IgD-negative memory B cell (primary cell): ENCODE results near the gene PCYOX1L. TPM values are rescaled to one million over a fixed set of nuclear protein-coding genes. Genes with fewer than 3 reads are reported as not detected.
A peak's percentile ranks its signal among the peaks of the same experiment; 100 is the strongest.

Experiments used
- H3K27ac Mint-ChIP-seq, 3 donors: one replicate each; pipeline ENCODE4 v1.8.0; 2020 to 2022; ENCODE audit warnings: mild to moderate bottlenecking in 3 of 3, mixed read lengths in 3 of 3, moderate library complexity in 1 of 3
- H3K27me3 Mint-ChIP-seq: one replicate; pipeline ENCODE4 v1.8.0; 2021; ENCODE audit warnings: mixed read lengths
- H3K36me3 Mint-ChIP-seq: one replicate; pipeline ENCODE4 v1.8.0; 2020; ENCODE audit warnings: mild to moderate bottlenecking, mixed read lengths
- H3K4me1 Mint-ChIP-seq, 3 donors: one replicate each; pipeline ENCODE4 v1.8.0; 2020 to 2022; ENCODE audit warnings: mixed read lengths in 3 of 3, mild to moderate bottlenecking in 1 of 3
- H3K4me3 Mint-ChIP-seq, 4 donors: one replicate each; pipeline ENCODE4 v1.8.0; 2020 to 2022; ENCODE audit warnings: mild to moderate bottlenecking in 4 of 4, mixed read lengths in 4 of 4, moderate library complexity in 3 of 4
- H3K9me3 Mint-ChIP-seq, 3 donors: one replicate each; pipeline ENCODE4 v1.8.0; 2020 to 2021; ENCODE audit warnings: mixed read lengths in 3 of 3, mild to moderate bottlenecking in 1 of 3
- polyA plus RNA-seq: library from polyadenylated mRNA; unstranded; fragments of 300-500 nt; fragmentation: Illumina TruSeq; gene quantifications from one replicate; pipeline ENCODE4 v1.2.3, GENCODE V29; 2021

PCYOX1L gene
- polyA plus RNA-seq, 1 donor from 2014 or later = 7.7 TPM

GRCh38 chr5:149409268-149409948 lies 51.6 kb downstream of the PCYOX1L start:
- no peak overlapping the region for H3K27ac Mint-ChIP-seq
- H3K4me1 Mint-ChIP-seq = no peaks in the 10 kb centered on the region
- H3K9me3 Mint-ChIP-seq = no peaks in the 10 kb centered on the region
- no peak overlapping the region for H3K4me3 Mint-ChIP-seq
- H3K27me3 Mint-ChIP-seq = peaks cover 11% of the 10 kb centered on the region
- no peaks in the 10 kb centered on the region for H3K36me3 Mint-ChIP-seq

DNA sequence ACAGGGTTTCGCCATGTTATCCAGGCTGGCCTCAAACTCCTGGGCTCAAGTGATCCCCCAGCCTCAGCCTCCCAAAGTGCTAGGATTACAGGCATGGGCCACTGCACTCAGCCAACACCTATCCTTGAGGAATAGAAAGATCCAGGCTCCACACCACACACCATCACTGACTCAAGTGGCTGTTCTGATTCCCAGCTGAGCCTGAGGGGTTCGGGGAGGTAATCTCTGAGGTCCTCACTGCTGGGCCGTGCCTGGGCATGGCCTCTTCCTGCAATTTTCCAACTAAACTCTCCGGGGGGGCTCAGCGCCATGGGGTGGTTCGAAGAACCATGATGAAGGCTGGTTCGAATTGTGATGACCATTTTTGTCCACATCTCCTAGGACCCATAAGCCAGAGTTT lies 52.2 kb downstream of the PCYOX1L start:
- no peak overlapping the region for H3K27ac Mint-ChIP-seq
- no peaks in the 10 kb centered on the region for H3K36me3 Mint-ChIP-seq
- no peaks in the 10 kb centered on the region for H3K9me3 Mint-ChIP-seq
- no peaks in the 10 kb centered on the region for H3K4me1 Mint-ChIP-seq
- H3K4me3 Mint-ChIP-seq = no peak overlapping the region
- H3K27me3 Mint-ChIP-seq = peaks cover 12% of the 10 kb centered on the region

DNA sequence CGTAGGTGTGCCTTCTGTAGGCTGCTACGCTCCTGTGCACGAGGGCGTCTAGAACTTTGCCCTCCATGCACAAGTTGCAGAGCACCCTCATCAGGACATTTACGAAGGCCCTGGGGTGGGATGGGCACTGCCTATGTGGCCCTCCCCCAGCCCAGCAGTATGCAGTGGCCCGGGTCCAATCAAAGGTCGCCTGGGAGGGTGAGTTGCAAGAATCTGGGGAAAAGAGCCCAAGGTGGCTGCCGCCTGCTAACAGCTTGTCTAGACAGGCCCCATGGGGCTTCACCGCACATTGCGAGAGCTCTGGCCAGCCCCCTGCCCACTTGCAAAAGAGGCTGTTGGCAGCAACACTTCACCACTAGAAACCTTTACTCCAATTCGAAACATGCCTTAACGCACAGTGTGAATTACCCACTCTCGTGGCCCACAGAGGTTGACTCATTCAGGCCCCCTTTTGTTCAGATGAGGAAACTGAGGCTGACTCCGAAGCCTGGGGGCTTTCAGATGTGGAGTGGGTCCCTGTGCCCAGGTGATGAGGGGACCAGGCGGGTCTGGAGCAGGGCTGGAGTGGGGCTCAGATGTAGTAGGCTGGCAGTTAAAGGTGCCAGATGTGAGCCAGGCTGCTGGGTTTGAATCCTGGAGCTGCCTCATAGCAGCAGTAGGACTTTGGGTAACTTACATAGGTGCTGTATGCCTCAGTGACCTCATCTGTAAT lies 53.0 kb downstream of the PCYOX1L start:
- Mint-ChIP-seq H3K9me3 (no peaks in the 10 kb centered on the region), H3K4me1 (no peaks in the 10 kb centered on the region), H3K36me3 (no peaks in the 10 kb centered on the region)

DNA sequence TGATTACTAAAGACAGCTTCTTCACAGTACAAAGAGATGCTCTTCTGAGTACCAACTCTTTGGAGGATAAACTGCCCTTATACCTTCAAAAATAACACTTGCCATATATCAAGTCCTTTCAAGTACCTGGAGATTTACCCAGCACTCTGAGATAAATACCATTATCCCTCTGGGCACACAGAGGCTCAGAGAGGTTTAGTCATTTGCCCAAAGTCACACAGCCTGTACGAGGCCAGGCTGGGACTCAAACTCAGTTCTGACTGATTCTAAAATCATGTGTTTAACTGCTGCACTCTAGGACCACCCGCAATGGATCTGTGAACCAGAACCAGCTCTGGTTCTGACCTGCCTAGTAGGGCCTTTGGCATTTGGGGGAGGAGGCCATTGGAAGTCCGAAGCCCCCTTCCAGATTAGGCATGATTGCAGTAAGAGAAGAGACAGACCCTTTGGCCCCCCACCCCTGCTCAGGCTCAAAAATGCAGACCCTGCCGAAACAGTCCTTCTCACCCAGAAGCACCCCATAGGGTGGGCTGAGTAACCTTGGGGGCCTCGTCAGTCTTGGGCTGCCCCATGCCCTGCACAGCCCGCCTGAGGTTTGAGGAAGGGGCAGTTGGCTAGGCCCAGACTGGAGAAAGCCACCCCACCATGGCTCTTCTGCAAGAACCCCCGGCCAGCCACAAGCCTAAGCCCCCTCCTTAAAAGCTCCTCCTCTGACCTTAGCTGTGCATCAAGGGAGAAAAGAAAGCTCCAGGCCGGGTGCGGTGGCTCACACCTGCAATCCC lies 54.1 kb downstream of the PCYOX1L start:
- Mint-ChIP-seq H3K4me3 (no peak overlapping the region), H3K9me3 (no peaks in the 10 kb centered on the region), H3K4me1 (no peaks in the 10 kb centered on the region), H3K27me3 (peaks cover 14% of the 10 kb centered on the region), H3K27ac (no peak overlapping the region), H3K36me3 (peaks cover 2% of the 10 kb centered on the region)

More for the DNA sequence above, 53.0 kb downstream of the PCYOX1L start:
- Mint-ChIP-seq H3K4me3 (no peak overlapping the region), H3K27ac (no peak overlapping the region), H3K27me3 (peaks cover 12% of the 10 kb centered on the region)

DNA sequence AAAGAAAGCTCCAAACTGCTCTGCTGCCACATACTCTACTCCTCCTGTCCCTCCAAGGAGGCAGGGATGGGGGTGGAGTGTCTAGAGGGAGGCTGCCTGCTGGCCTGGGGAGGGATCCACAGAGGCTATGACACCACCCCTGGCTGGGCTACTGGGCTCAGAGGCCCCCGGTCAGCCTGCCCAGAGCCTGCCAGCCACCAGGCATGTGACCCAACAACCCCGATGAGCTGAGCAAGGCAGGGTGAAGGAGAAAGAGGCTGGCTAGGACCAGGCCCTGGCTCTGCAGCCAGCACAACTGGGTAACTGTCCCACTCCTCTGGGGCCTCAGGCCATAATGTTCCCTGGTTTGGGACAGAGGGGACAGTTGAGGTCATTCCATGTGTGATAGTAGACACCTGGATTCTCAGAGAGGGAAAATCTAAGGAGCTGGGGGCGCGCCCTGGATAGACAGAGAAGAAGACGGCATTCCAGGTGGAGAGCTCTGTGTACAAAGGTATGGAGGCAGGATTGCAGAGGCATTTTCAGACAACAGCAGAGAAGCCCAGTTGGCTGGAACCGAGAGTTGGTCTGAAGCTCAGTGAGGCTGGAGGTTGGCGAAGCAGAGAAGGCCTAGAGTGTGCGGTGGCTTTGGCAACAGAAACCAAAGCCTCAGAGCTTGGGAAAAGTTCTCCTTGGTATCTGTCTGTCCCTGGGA lies 55.1 kb downstream of the PCYOX1L start:
- peak overlapping the region in 1 of 3 donors; percentile 90 for H3K27ac Mint-ChIP-seq
- peak overlapping the region in 1 of 4 donors; percentile 51 for H3K4me3 Mint-ChIP-seq
- H3K36me3 Mint-ChIP-seq = peaks cover 2% of the 10 kb centered on the region
- H3K9me3 Mint-ChIP-seq = no peaks in the 10 kb centered on the region
- H3K27me3 Mint-ChIP-seq = peaks cover 19% of the 10 kb centered on the region
- no peaks in the 10 kb centered on the region for H3K4me1 Mint-ChIP-seq

GRCh38 chr5:149413477-149414210 lies 55.8 kb downstream of the PCYOX1L start:
- H3K27ac Mint-ChIP-seq = peak overlapping the region in 1 of 3 donors; percentile 90

GRCh38 chr5:149414405-149415065 lies 56.7 kb downstream of the PCYOX1L start:
- Mint-ChIP-seq H3K4me3 (no peak overlapping the region), H3K36me3 (peaks cover 2% of the 10 kb centered on the region), H3K27me3 (peaks cover 16% of the 10 kb centered on the region), H3K4me1 (no peaks in the 10 kb centered on the region), H3K9me3 (no peaks in the 10 kb centered on the region), H3K27ac (peak overlapping the region in 1 of 3 donors; percentile 28)

More at GRCh38 chr5:149413477-149414210, 55.8 kb downstream of the PCYOX1L start:
- Mint-ChIP-seq H3K4me1 (no peaks in the 10 kb centered on the region), H3K27me3 (peaks cover 16% of the 10 kb centered on the region), H3K9me3 (no peaks in the 10 kb centered on the region), H3K36me3 (peaks cover 2% of the 10 kb centered on the region), H3K4me3 (no peak overlapping the region)

- no peak overlapping the region for H3K4me3 Mint-ChIP-seq
These were observed 57.5 kb downstream of the PCYOX1L start for GRCh38 chr5:149415066-149415967.

GRCh38 chr5:149416987-149417710 lies 59.3 kb downstream of the PCYOX1L start:
- H3K4me3 Mint-ChIP-seq = no peak overlapping the region
- no peaks in the 10 kb centered on the region for H3K9me3 Mint-ChIP-seq
- H3K4me1 Mint-ChIP-seq = peaks cover 0 to 1% (median 0%) of the 10 kb centered on the region in 3 donors
- H3K36me3 Mint-ChIP-seq = peaks cover 4% of the 10 kb centered on the region
- peaks cover 18% of the 10 kb centered on the region for H3K27me3 Mint-ChIP-seq
- no peak overlapping the region for H3K27ac Mint-ChIP-seq

More at GRCh38 chr5:149415066-149415967, 57.5 kb downstream of the PCYOX1L start:
- no peaks in the 10 kb centered on the region for H3K9me3 Mint-ChIP-seq
- H3K27ac Mint-ChIP-seq = peak overlapping the region in 1 of 3 donors; percentile 28
- H3K27me3 Mint-ChIP-seq = peaks cover 18% of the 10 kb centered on the region
- H3K4me1 Mint-ChIP-seq = no peaks in the 10 kb centered on the region
- H3K36me3 Mint-ChIP-seq = peaks cover 4% of the 10 kb centered on the region

- Mint-ChIP-seq H3K27me3 (peaks cover 18% of the 10 kb centered on the region), H3K4me1 (peaks cover 0 to 2% (median 0%) of the 10 kb centered on the region in 3 donors), H3K27ac (no peak overlapping the region), H3K9me3 (no peaks in the 10 kb centered on the region), H3K4me3 (no peak overlapping the region), H3K36me3 (peaks cover 4% of the 10 kb centered on the region)
These were observed 60.0 kb downstream of the PCYOX1L start for GRCh38 chr5:149417711-149418368.

DNA sequence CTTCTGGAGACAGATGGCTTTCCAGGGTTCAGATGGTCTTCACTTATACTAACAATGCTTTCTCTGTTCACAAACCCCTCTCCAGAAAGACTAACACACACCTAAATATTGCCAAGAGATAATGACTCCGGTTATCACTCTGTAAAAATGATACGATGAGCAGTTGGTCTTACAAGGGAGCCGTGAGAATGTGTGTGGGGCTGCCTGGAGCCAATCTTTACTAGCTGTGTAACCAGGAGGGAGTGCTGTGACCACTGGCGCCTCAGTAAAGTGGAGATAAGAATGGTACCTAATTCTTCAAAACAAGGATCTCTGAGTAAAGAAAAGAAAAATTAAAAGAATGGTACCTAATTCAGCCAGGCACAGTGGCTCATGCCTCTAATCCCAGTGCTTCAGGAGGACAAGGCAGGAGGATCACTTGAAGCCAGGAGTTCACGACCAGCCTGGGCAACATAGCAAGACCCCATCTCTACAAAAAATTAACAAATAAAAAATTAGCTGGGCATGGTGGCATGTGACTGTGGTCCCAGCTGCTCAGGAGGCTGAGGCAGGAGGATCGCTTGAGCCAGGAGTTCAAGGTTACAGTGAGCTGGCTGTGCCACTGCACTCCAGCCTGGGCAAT lies 61.2 kb downstream of the PCYOX1L start:
- Mint-ChIP-seq H3K27ac (no peak overlapping the region), H3K4me1 (peaks cover 0 to 2% (median 0%) of the 10 kb centered on the region in 3 donors), H3K36me3 (peaks cover 4% of the 10 kb centered on the region), H3K27me3 (peaks cover 14% of the 10 kb centered on the region), H3K4me3 (no peak overlapping the region), H3K9me3 (no peaks in the 10 kb centered on the region)
